OCI-LY7 (cell line): ENCODE results near the gene COG4. TPM values are rescaled to one million over a fixed set of nuclear protein-coding genes. Genes with fewer than 3 reads are reported as not detected.

Experiments
- Bru-seq: library from RNA; stranded (reverse); fragments of 400-500 nt; gene quantifications from one replicate; lab custom pipeline; 2021; lab: Mats Ljungman, UMichigan
- BruChase-seq, 2 experiments: library from RNA; stranded (reverse); fragments of 400-500 nt; gene quantifications; one replicate each; lab custom pipeline; 2021; lab: Mats Ljungman, UMichigan
- BruUV-seq: library from RNA; stranded (reverse); fragments of 400-500 nt; replicated peaks from 2 replicates; lab custom pipeline; 2021; lab: Mats Ljungman, UMichigan
- CTCF ChIA-PET: fragments of 300-600 bp; sonication (Branson Sonifier 250); formaldehyde crosslinking; loops from one replicate; lab custom pipeline; 2022; ENCODE audit warnings: antibody characterized with exemption; ENCODE audit not compliant: unreplicated experiment; lab: Charles Lee
- POLR2A ChIA-PET: fragments of 300-600 bp; sonication (Branson Sonifier 250); formaldehyde crosslinking; loops from one replicate; lab custom pipeline; 2022; ENCODE audit warnings: antibody characterized with exemption; lab: Charles Lee
- DNase-seq: peaks from one replicate; pipeline ENCODE4 v3.0.0-alpha.2; 2015; ENCODE audit warnings: low spot score
- H2AFZ ChIP-seq: fragments of 200-600 bp; sonication (generic), shearing (Covaris generic); 2 replicates; pipeline ENCODE4 v1.6.1; 2014; ENCODE audit warnings: mild to moderate bottlenecking, antibody characterized with exemption, low read length, moderate library complexity
- H3K27ac ChIP-seq: fragments of 200-600 bp; sonication (generic); 2 replicates; pipeline ENCODE4 v1.5.1; 2014; ENCODE audit warnings: mixed run types, low read depth, mild to moderate bottlenecking, moderate library complexity, low read length, inconsistent platforms; ENCODE audit not compliant: poor library complexity, severe bottlenecking
- H3K36me3 ChIP-seq: fragments of 200-600 bp; sonication (generic); 2 replicates; pipeline ENCODE4 v1.6.1; 2014; ENCODE audit warnings: mild to moderate bottlenecking, antibody characterized with exemption, low read length, moderate library complexity, mixed read lengths; ENCODE audit not compliant: insufficient read depth
- H3K4me1 ChIP-seq: fragments of 200-600 bp; sonication (generic); 2 replicates; pipeline ENCODE4 v1.5.1; 2014; ENCODE audit warnings: mild to moderate bottlenecking, low read length; ENCODE audit not compliant: insufficient read depth, poor library complexity, severe bottlenecking
- H3K4me2 ChIP-seq: fragments of 200-600 bp; sonication (generic); 2 replicates; pipeline ENCODE4 v1.6.1; 2014; ENCODE audit warnings: mild to moderate bottlenecking, low read length
- H3K4me3 ChIP-seq: fragments of 200-600 bp; sonication (generic); 2 replicates; pipeline ENCODE4 v1.5.1; 2014; ENCODE audit warnings: mild to moderate bottlenecking, low read depth, low read length; ENCODE audit not compliant: poor library complexity, severe bottlenecking
- H3K79me2 ChIP-seq: fragments of 200-600 bp; sonication (generic); 2 replicates; pipeline ENCODE4 v1.6.1; 2016; ENCODE audit warnings: low read depth, mild to moderate bottlenecking, low read length, moderate library complexity, mixed read lengths; ENCODE audit not compliant: insufficient read depth
- H3K9me2 ChIP-seq: fragments of 200-600 bp; sonication (generic); 2 replicates; pipeline ENCODE4 v1.6.1; 2016; ENCODE audit warnings: mild to moderate bottlenecking, low read length, mixed read lengths; ENCODE audit not compliant: insufficient read depth
- H3K9me3 ChIP-seq: fragments of 200-600 bp; sonication (generic); 2 replicates; pipeline ENCODE4 v1.6.1; 2014; ENCODE audit warnings: mild to moderate bottlenecking, mixed run types, low read length, mixed read lengths
- H4K20me1 ChIP-seq: fragments of 200-600 bp; sonication (generic); 2 replicates; pipeline ENCODE4 v1.6.1; 2014; ENCODE audit warnings: mild to moderate bottlenecking, antibody characterized with exemption, low read length, moderate library complexity, mixed read lengths; ENCODE audit not compliant: insufficient read depth
- EZH2phosphoT487 ChIP-seq: fragments of 200-600 bp; sonication (generic); IDR thresholded peaks from 2 replicates; pipeline ENCODE4 v1.6.1; 2018; ENCODE audit warnings: low read depth, borderline replicate concordance, mild to moderate bottlenecking, mixed run types, antibody characterized with exemption, low read length, moderate library complexity, mixed read lengths
- intact Hi-C: fragments of 100-400 bp; cut with micrococcal nuclease; formaldehyde crosslinking; loops from one replicate; pipeline ENCODE4 v1.10.0; 2022; ENCODE audit not compliant: unreplicated experiment
- long read RNA-seq: library from polyadenylated mRNA; stranded (forward); transcript quantifications from one replicate; pipeline ENCODE4 v2.0.0, GENCODE V29; 2022
- total RNA-seq, 2 experiments: library from RNA; depleted of rRNA in 1 of 2; stranded (reverse); fragments of >200 nt in 1 of 2; shearing (Covaris generic) in 1 of 2; gene quantifications; 2 replicates each; pipeline ENCODE4 v1.2.3, GENCODE V29; 2014 to 2022
- TF ChIP-seq, protein P1 (sequence below): fragments of 200-600 bp; sonication (generic); conservative IDR thresholded peaks from 2 replicates; pipeline ENCODE4 v1.5.1; 2014; ENCODE audit warnings: mild to moderate bottlenecking, antibody characterized with exemption, low read length, moderate library complexity, mixed read lengths

The COG4 gene
- total RNA-seq (2014; rRNA removed; shearing (Covaris generic)), result 41.9 and 48.8 TPM in 2 replicates
- 91.6 and 100 TPM in 2 replicates for total RNA-seq (2022)
- Bru-seq, nascent RNA, result percentile 64 among the genes with signal in this experiment
- BruChase-seq, experiment 1, labeled RNA remaining after a 6-hour chase, result percentile 68 among the genes with signal in this experiment
- percentile 65 among the genes with signal in this experiment for BruChase-seq, experiment 2, labeled RNA remaining after a 2-hour chase
- long read RNA-seq, transcript COG4-201 (19 exons, 2,833 nt), result major isoform, 218 of 363 reads
- long read RNA-seq, partial matches to known transcripts, result 19 of 363 reads
- long read RNA-seq, other reads (novel, unspliced or antisense), result 121 of 363 reads

DNA sequence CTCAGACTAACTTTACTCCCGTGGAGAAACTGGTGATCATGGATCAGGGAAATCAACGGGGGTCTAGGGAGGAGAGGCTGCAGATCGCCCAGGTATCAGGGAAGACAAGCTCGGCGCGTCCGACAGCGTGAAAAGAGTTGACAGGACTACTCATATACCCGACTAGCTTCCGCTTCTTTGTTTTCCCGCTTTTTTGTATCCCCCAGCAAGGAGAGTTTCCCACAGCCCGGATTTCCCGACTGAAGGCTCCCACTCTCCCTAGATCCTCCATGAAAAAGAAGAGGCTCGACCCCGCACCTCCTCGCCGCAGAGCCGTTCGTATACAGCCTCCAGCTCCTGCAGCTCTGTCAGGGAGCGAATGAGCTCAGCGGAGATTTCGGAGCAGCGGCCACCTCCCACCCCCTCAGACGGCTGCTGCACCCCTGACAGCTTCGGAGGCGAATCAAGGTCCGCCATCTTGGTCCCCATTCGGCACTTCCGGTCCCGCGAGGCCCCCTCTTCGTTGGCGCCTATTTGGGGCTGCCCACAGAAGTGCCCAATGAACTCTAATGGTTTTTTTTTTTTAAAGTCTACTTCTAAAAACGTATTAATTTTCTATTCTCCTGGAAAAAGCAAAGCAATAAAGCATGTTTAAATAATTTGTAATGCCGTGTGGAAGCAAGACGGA, at the start of gene COG4:
Gene COG4, minus strand, starts transcription at position 479 of the 667 bp plus-strand sequence. Its CDS starts 11 bp downstream, at position 468.
- peak; percentile 95 for DNase-seq
- Histone ChIP-seq H3K9me3 (no peaks in the 10 kb centered on the region), H3K4me3 (peak within 1 kb of the TSS; percentile 99), H3K9me2 (no peaks in the 10 kb centered on the region), H3K27ac (peak within 1 kb of the TSS; percentile 88), H3K4me1 (peaks cover 47% of the 10 kb centered on the region), H3K36me3 (peaks cover 48% of the 10 kb centered on the region), H3K79me2 (peaks cover 76% of the 10 kb centered on the region), H4K20me1 (peaks cover 18% of the 10 kb centered on the region), H2AFZ (peak within 1 kb of the TSS; percentile 45), H3K4me2 (peak within 1 kb of the TSS; percentile 87)
- ChIA-PET POLR2A (interaction anchor here (0.5 to 1.9 kb wide), 13 partner anchors 9 to 769 kb away, joined by 3 to 13 read pairs (median 3); partner anchors contain the start of genes DDX19A and FCSK), CTCF (no interaction called here)
- no peak for TF ChIP-seq EZH2phosphoT487
- TF ChIP-seq, protein P1, sequence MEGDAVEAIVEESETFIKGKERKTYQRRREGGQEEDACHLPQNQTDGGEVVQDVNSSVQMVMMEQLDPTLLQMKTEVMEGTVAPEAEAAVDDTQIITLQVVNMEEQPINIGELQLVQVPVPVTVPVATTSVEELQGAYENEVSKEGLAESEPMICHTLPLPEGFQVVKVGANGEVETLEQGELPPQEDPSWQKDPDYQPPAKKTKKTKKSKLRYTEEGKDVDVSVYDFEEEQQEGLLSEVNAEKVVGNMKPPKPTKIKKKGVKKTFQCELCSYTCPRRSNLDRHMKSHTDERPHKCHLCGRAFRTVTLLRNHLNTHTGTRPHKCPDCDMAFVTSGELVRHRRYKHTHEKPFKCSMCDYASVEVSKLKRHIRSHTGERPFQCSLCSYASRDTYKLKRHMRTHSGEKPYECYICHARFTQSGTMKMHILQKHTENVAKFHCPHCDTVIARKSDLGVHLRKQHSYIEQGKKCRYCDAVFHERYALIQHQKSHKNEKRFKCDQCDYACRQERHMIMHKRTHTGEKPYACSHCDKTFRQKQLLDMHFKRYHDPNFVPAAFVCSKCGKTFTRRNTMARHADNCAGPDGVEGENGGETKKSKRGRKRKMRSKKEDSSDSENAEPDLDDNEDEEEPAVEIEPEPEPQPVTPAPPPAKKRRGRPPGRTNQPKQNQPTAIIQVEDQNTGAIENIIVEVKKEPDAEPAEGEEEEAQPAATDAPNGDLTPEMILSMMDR, result no peak
- TSS peak; percentile 94 for BruUV-seq
- intact Hi-C loops, result loop anchor here (1.0 to 10.0 kb wide), 5 partner anchors 92 to 958 kb away; partner anchors contain the start of genes AARS1 and NFAT5

DNA sequence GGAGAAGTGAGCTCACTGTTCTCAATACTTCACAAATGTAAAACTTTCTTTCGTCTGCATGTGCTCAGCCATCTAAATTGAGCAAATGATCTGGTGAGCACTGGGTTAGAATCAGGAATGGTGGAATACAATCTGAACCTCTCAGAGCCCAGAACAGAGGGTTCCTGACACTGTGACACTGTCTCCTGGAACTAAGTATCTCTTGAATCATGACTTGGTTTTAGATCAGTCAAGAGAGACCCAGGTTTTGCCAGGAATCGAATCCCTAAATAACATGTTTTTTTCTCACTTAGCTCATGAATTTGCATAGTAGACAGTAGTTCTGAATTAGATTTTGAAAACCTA, 49.5 kb upstream of the COG4 start:
- no peaks in the 10 kb centered on the region for H3K9me3 ChIP-seq
- BruUV-seq, result no TSS peak
- intact Hi-C loops, result no loop called here
- no peaks in the 10 kb centered on the region for H3K9me2 ChIP-seq
- H3K4me2 ChIP-seq, result no peak overlapping the region
- peaks cover 5% of the 10 kb centered on the region for H3K4me1 ChIP-seq
- no peak overlapping the region for H3K4me3 ChIP-seq
- H2AFZ ChIP-seq, result no peak overlapping the region
- peaks cover 77% of the 10 kb centered on the region for H3K36me3 ChIP-seq
- H3K27ac ChIP-seq, result no peak overlapping the region
- no peak for DNase-seq
- ChIA-PET POLR2A (interaction anchor here (0.6 kb wide), 1 partner anchor 94 kb away, joined by 3 read pairs; no protein-coding TSS in a partner anchor), CTCF (no interaction called here)
- 0 out of 2 replicates have a peak, but pooled peaks cover 6% of the 10 kb centered on the region for H4K20me1 ChIP-seq
- H3K79me2 ChIP-seq, result no peaks in the 10 kb centered on the region
- TF ChIP-seq EZH2phosphoT487, result no peak
- TF ChIP-seq, protein P1, result no peak
